Breast epithelium (tissue), 3 donors: Measurements from ENCODE around the gene GATM.

Experiments used
- CTCF ChIP-seq, 3 donors: fragments of 450-650 bp; IDR thresholded peaks; one replicate each; pipeline ENCODE4 v1.5.1; 2016 to 2017; ENCODE audit warnings: antibody characterized with exemption in 3 of 3, mild to moderate bottlenecking in 3 of 3, moderate library complexity in 3 of 3
- POLR2A ChIP-seq: fragments of 450-650 bp; IDR thresholded peaks from one replicate; pipeline ENCODE4 v1.6.1; 2016; ENCODE audit warnings: antibody characterized with exemption, mild to moderate bottlenecking, moderate library complexity
- POLR2AphosphoS5 ChIP-seq, 3 donors: sonication (generic); formaldehyde crosslinking; IDR thresholded peaks; one replicate each; pipeline ENCODE4 v1.6.1; 2017; ENCODE audit warnings: antibody characterized with exemption in 3 of 3

GRCh38 chr15:45319472-45320214 lies 58.7 kb downstream of the GATM start:
- TF ChIP-seq CTCF (IDR thresholded peaks at IDR 0.05) (no peak), POLR2A (no peak), POLR2AphosphoS5 (IDR thresholded peaks at IDR 0.05) (no peak)
